ENCODE data around the gene INPP5E. TPM values are rescaled to one million over a fixed set of nuclear protein-coding genes. Genes with fewer than 3 reads are reported as not detected.

INPP5E gene
- total and polyA plus RNA-seq, 2 experiments from 2014 or later, result 5.8 to 13.4 TPM

DNA sequence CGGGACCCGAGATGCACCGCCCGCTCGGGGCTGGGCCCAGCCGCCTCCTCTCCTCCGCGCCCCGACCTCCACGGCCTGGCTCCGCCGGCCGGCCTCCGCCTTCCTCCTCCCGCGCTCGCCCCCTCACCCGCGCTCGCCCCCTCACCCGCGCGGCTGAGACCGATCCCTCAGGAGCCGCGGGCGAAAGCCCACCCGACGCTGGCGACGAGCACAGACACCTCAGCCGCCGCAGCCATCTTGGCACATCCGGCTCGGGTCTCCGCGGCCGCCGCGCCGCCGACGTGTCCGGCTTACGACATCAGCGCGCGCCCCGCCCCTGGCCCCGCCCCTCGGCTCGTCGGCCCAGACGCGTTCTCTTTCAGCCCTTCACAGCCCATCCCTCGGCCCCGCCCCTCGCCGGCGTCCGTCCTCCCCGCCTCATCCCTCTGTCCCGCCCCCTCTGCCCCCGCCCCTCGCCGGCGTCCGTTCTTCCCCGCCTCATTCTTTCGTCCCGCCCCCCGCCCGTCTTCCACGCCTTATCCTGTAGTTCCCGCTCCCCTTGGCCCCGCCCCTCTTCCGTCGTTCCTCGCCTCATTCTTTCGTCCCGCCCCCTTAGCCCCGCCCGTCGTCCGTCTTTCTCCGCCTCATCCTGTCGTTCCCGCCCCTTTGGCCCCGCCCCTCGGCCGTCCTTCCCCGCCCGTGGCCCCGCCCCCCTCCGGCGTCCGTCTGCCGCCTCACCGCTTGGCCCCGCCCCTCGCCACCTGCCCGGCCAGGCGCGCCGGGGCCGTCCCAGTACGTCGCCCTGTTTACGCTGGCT lies 43.3 kb upstream of the INPP5E start, which contains the start of gene SEC16A:
Gene SEC16A (minus strand): TSS at position 248 of the 796 bp plus-strand sequence. CDS start 5,425 bp downstream, outside the sequence.
- Histone ChIP-seq H3F3A (replicated peaks; ENCODE audit: low read depth) (0 out of 2 replicates have a peak, but pooled peaks cover 13% of the 10 kb centered on the region), H3K9me2 (ENCODE audit: insufficient read depth) (no peaks in the 10 kb centered on the region), H4K20me1 (replicated peaks; ENCODE audit: insufficient read depth) (peaks cover 25% of the 10 kb centered on the region), H3K79me2 (replicated peaks; ENCODE audit: insufficient read depth) (peaks cover 48% of the 10 kb centered on the region), H2AFZ (peak within 1 kb of the TSS; percentile 75; the same call in 1 of the 2 replicates), H3K4me1 (ENCODE audit: insufficient read depth) (peaks cover 9% of the 10 kb centered on the region), H3K27me3 (ENCODE audit: insufficient read depth) (no peaks in the 10 kb centered on the region), H3K4me2 (peak within 1 kb of the TSS; percentile 94), H3K36me3 (ENCODE audit: insufficient read depth) (no peaks in the 10 kb centered on the region; the same call in 1 of the 2 replicates), H3K4me3 (peak within 1 kb of the TSS; percentile 88), H3K27ac (ENCODE audit: low read depth) (peak within 1 kb of the TSS; percentile 100)
- peak within 1 kb of the TSS; percentile 90 for H3K4me3 Mint-ChIP-seq
- ATAC-seq (peak; percentile 64), DNase-seq (ENCODE audit: low spot score) (peak; percentile 99)
- H3K27ac Mint-ChIP-seq, result peak within 1 kb of the TSS; percentile 97
- no peaks in the 10 kb centered on the region for H3K9me3 Mint-ChIP-seq
- peaks cover 13% of the 10 kb centered on the region for H3K4me1 Mint-ChIP-seq
- TF ChIP-seq, protein P1, sequence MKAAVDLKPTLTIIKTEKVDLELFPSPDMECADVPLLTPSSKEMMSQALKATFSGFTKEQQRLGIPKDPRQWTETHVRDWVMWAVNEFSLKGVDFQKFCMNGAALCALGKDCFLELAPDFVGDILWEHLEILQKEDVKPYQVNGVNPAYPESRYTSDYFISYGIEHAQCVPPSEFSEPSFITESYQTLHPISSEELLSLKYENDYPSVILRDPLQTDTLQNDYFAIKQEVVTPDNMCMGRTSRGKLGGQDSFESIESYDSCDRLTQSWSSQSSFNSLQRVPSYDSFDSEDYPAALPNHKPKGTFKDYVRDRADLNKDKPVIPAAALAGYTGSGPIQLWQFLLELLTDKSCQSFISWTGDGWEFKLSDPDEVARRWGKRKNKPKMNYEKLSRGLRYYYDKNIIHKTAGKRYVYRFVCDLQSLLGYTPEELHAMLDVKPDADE (IDR thresholded peaks at IDR 0.05), result 0 out of 2 replicates have a peak, but pooled peaks have one; percentile 43
- TF ChIP-seq POLR2AphosphoS5 (IDR thresholded peaks at IDR 0.05; ENCODE audit: low read depth) (peak; percentile 87), STAT1 (IDR thresholded peaks at IDR 0.05; ENCODE audit: unreplicated experiment) (no peak), CREB1 (CRISPR knock-in tag; IDR thresholded peaks at IDR 0.05; ENCODE audit: low read depth) (peak; percentile 98)
- peaks cover 11% of the 10 kb centered on the region for H3K36me3 Mint-ChIP-seq (ENCODE audit: low read depth)
- H3K27me3 Mint-ChIP-seq (ENCODE audit: insufficient read depth, low read depth, poor library complexity), result peaks cover 18% of the 10 kb centered on the region

DNA sequence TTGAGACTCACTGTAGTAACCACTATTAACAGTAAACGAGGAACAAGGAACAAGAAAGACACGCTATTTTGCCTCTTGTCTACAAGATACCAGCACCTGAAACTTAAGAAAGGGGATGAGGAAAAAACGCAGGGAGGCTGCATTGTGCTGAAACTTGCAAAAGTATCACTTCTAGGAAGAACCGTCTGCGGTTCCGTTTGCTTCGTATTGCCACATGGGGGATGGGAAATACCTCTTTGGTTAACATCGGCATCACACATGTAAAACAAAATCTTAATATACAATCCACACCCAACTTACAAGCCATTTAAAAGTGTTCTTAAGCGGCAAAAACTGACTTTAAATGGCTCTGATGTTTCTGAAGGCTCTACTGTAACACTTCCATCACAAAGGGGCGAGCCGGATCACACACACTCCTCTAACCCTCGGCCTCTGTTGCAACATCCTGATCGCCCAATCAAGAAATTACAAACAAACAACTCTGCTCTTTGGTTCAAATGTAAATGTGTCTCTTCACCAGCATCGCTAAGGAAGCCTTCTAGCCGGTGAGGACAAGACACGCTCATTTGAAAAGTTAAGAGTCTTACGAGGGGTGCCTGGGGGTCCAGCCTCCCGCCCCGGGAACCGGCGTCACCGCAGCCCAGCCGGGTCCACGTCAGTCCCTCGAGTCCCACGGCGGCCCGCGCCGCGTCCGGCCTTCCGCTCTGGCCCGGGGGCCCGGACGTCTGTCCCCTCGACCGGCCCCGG lies 42.6 kb upstream of the INPP5E start:
- Mint-ChIP-seq H3K36me3 (ENCODE audit: low read depth) (peaks cover 19% of the 10 kb centered on the region), H3K4me1 (peaks cover 13% of the 10 kb centered on the region), H3K4me3 (peak overlapping the region; percentile 90), H3K27me3 (ENCODE audit: insufficient read depth, low read depth, poor library complexity) (peaks cover 15% of the 10 kb centered on the region), H3K27ac (peak overlapping the region; percentile 95), H3K9me3 (no peaks in the 10 kb centered on the region)
- DNase-seq (ENCODE audit: low spot score), result peak; percentile 52
- H3K36me3 ChIP-seq (ENCODE audit: insufficient read depth), result peaks cover 2% of the 10 kb centered on the region; the same call in 1 of the 2 replicates
- H3K79me2 ChIP-seq (replicated peaks; ENCODE audit: insufficient read depth), result peaks cover 56% of the 10 kb centered on the region
- peak overlapping the region; percentile 78 for H3K27ac ChIP-seq (ENCODE audit: low read depth)
- peaks cover 33% of the 10 kb centered on the region for H4K20me1 ChIP-seq (replicated peaks; ENCODE audit: insufficient read depth)
- peaks cover 9% of the 10 kb centered on the region for H3K4me1 ChIP-seq (ENCODE audit: insufficient read depth)
- 0 out of 2 replicates have a peak, but pooled peaks cover 13% of the 10 kb centered on the region for H3F3A ChIP-seq (replicated peaks; ENCODE audit: low read depth)
- TF ChIP-seq, protein P2, sequence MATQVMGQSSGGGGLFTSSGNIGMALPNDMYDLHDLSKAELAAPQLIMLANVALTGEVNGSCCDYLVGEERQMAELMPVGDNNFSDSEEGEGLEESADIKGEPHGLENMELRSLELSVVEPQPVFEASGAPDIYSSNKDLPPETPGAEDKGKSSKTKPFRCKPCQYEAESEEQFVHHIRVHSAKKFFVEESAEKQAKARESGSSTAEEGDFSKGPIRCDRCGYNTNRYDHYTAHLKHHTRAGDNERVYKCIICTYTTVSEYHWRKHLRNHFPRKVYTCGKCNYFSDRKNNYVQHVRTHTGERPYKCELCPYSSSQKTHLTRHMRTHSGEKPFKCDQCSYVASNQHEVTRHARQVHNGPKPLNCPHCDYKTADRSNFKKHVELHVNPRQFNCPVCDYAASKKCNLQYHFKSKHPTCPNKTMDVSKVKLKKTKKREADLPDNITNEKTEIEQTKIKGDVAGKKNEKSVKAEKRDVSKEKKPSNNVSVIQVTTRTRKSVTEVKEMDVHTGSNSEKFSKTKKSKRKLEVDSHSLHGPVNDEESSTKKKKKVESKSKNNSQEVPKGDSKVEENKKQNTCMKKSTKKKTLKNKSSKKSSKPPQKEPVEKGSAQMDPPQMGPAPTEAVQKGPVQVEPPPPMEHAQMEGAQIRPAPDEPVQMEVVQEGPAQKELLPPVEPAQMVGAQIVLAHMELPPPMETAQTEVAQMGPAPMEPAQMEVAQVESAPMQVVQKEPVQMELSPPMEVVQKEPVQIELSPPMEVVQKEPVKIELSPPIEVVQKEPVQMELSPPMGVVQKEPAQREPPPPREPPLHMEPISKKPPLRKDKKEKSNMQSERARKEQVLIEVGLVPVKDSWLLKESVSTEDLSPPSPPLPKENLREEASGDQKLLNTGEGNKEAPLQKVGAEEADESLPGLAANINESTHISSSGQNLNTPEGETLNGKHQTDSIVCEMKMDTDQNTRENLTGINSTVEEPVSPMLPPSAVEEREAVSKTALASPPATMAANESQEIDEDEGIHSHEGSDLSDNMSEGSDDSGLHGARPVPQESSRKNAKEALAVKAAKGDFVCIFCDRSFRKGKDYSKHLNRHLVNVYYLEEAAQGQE (IDR thresholded peaks at IDR 0.05; ENCODE audit: unreplicated experiment), result no peak
- no peak for TF ChIP-seq ZNF331 (CRISPR knock-in tag; IDR thresholded peaks at IDR 0.05; ENCODE audit: low read depth)
- peak overlapping the region; percentile 93 for H3K4me2 ChIP-seq
- no peaks in the 10 kb centered on the region for H3K27me3 ChIP-seq (ENCODE audit: insufficient read depth)
- no peak for ATAC-seq
- no peaks in the 10 kb centered on the region for H3K9me2 ChIP-seq (ENCODE audit: insufficient read depth)
- H3K4me3 ChIP-seq, result peak overlapping the region; percentile 67
- no peak overlapping the region for H2AFZ ChIP-seq
